NCI-H128 (cell line): ENCODE results near the gene CDCA5.
"Not testable (repeated sequence)": the region's sequence is repeated elsewhere in the genome, so short reads cannot be mapped to it uniquely, and the experiment has no call there.

Experiments
- DNase-seq: peaks from one replicate; lab custom pipeline; 2025; ENCODE audit not compliant: unreplicated experiment; lab: John Stamatoyannopoulos, UW

The CDCA5 gene

GRCh38 chr11:65119670-65119995, 35.8 kb upstream of the CDCA5 start:
- DNase-seq: no peak

- not testable (repeated sequence) for DNase-seq
Observed at GRCh38 chr11:65118891-65119669, 35.2 kb upstream of the CDCA5 start.

GRCh38 chr11:65118097-65118837, 34.4 kb upstream of the CDCA5 start:
- DNase-seq: no peak

DNA sequence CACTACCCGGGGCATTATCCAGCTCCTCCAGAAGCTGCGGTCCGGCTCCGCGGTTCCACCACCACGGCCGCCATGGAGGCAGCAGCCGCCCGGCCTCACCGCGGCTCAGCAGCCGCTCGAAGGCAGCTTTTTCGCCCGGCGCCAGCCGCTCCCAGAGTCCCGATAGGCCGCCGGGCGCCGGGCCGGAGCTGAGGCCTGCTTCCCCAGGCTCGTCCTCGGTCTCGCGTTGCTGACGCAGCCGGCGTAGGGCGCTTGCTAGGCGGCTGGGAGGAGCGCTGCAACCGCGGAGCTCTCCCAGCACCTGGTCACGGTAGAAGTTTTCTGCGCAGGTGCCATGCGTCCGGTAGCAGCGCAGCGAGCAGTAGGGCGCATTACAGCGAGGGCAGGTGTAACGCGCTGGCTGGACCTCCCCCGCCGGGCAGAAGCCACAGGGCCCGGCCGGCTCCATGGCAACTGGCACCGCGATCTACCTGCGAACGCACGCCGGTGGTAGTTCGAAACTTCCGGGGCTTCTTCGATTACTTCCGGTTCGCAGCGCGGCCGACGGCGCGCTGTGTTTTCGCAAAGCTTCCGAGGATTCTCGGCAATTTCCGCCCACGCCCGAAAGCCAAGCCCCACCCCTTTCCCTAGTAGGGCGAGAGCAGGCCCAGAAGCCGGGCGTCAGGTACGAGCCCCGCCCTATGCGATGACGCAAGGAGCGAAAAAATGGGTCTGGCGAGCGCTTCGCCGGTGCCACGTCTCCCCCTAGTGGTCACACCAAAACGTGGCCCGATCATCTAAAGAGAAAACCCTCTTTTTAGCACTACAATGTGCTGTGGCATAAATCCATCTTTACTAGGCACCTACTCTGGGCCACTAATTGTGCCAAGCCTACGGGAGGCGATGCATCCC, 33.6 kb upstream of the CDCA5 start, which contains the start of gene ZNHIT2:
Gene ZNHIT2, minus strand, starts transcription at position 496 of the 891 bp plus-strand sequence. Its CDS starts 48 bp downstream, at position 448.
- peak; percentile 99 for DNase-seq

GRCh38 chr11:65116370-65117205, 32.7 kb upstream of the CDCA5 start:
- no peak for DNase-seq

DNA sequence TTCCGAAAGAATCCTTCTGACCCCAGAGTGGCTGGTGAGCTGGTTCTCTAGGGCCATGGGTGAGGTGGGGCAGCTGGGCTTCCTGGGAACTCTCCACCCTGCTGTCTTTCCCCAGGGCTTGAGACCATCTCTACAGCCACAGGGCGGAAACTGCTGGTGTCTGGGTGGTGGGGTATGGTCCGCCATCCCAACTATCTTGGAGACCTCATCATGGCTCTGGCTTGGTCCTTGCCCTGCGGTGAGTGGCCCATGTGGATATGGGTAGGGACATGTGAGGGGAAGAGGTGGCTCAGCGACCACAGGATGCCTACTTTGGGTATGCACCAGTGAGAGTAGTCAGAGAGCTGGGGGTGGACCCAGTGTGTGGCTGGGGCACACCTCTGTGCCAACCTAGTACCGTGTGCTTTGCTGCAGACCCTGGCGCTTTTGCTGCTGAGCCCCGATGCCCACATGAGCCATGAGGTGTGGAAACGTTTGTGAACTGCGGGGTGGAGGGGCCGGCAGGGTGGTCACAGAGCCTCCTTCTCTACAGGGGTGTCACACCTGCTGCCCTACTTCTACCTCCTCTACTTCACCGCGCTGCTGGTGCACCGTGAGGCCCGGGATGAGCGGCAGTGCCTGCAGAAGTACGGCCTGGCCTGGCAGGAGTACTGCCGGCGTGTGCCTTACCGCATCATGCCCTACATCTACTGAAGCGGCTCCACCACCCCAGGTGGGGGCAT, 31.7 kb upstream of the CDCA5 start:
- no peak for DNase-seq

- DNase-seq: no peak
Observed at GRCh38 chr11:65114538-65115171, 30.8 kb upstream of the CDCA5 start.

- DNase-seq: no peak
Observed at GRCh38 chr11:65113839-65114238, 30.0 kb upstream of the CDCA5 start.

- DNase-seq: no peak
Observed at GRCh38 chr11:65113361-65113756, 29.5 kb upstream of the CDCA5 start.

DNA sequence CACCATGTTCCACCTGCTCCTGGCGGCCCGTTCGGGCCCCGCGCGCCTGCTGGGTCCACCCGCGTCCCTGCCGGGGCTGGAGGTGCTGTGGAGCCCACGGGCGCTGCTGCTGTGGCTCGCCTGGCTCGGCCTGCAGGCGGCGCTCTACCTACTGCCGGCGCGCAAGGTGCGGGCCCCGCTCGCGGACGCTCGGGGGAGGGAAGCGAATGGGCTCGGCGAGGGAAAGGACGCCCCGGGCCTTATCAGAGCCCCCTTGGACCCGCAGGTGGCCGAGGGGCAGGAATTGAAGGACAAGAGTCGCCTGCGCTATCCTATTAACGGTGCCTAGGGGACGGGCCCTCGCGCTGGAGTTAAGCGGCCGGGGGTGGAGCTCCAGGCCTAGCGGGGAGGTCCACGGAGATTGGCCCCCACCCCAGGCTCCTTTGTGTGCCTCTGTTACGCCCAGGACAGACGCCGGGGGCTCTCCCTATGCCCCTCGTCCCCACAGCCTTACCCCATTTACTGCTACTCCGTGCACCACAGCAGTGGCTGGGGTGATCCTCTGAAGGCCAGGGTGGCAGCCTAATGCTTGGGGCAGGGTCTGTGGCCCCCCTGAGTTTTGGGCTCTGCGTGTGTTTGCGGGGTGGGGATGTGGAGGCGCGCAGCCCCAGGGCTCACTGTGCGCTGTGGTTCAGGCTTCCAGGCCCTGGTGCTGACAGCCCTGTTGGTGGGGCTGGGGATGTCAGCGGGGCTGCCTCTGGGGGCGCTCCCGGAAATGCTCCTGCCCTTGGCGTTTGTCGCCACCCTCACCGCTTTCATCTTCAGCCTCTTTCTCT, 28.9 kb upstream of the CDCA5 start:
- peak; percentile 27 for DNase-seq

- DNase-seq: peak; percentile 97
Observed at GRCh38 chr11:65111744-65112545, 28.1 kb upstream of the CDCA5 start, which contains the start of gene TM7SF2. Gene TM7SF2 (plus strand): TSS chr11:65111872. CDS start chr11:65112016, 144 bp downstream.

- DNase-seq: no peak
Observed at GRCh38 chr11:65111159-65111743, 27.4 kb upstream of the CDCA5 start.

GRCh38 chr11:65110354-65110861, 26.6 kb upstream of the CDCA5 start:
- peak; percentile 80 for DNase-seq

- DNase-seq: no peak
Observed at GRCh38 chr11:65109231-65110198, 25.7 kb upstream of the CDCA5 start.

- DNase-seq: no peak
Observed at GRCh38 chr11:65108469-65109123, 24.8 kb upstream of the CDCA5 start.
